AG08396 (cell line): ENCODE results near the gene SH3BP1.
A peak's percentile ranks its signal among the peaks of the same experiment; 100 is the strongest.
"Not testable (repeated sequence)": the region's sequence is repeated elsewhere in the genome, so short reads cannot be mapped to it uniquely, and the experiment has no call there.

Experiments used
- DNase-seq: peaks from one replicate; pipeline ENCODE4 v3.0.0; 2012; ENCODE audit warnings: low spot score, mixed read lengths

SH3BP1 gene

DNA sequence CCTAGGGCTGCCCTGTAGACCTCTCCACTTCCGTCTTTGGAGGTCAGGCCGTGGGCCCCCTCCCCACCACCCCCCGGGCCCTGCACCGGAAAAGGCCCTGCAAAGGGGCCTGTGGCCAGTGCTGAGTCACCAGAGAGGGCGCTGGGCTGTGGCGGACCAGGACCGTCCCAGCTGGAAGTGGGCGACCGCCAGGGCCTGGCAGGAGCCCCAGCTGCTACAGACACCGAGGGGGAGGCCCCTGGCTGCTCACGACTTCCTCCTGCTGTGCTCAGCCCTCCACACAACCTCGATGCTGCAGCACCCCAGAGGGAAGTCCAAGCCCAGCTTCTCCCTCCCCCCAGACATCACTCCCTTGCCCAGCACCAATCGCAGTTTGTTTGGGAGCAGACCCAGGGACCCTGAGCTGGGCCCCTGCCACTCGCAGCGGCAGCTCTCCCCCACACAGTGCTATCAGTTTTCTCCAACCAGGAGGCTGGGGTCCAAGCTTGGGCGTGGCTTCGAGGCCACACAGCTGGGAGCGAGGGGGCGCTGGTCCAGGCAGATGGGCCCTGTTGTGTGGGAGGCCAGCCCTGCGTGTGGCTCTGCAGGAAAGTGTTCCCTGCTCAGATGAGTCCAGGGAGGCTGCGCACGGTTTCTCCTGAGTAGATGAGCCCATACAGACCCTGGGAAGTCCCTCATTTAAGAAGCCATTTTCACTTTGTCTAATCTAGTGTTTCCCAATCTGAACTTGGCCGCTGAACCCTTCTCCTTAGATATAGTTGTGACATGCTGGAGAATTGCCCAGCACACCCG, 5.6 kb upstream of the SH3BP1 start:
- DNase-seq = peak; percentile 89

DNA sequence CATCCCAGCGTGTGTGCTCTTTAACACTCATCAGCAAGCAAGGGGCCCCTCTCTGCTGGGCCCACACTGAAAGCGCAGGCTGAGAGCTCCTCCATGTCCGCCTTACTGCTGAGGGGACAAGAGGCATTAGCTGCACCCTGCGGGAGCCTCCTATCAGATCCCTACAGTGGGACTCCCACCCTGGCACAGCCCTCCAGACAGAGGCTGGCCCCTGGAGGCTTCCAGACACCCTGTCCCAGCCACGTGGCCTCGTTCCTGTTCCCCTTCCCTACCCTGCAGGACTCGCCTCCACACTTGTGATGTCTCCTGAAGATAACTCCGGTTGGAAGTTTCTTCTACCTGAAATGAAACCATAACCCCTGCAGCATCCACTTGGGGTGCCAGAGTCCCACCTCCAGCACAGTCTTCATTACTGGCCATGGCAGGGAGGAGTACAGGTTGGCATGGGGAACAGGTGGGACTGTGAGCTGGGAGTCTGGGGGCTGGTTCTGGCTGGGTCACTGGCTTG, 5.0 kb upstream of the SH3BP1 start:
- no peak for DNase-seq

DNA sequence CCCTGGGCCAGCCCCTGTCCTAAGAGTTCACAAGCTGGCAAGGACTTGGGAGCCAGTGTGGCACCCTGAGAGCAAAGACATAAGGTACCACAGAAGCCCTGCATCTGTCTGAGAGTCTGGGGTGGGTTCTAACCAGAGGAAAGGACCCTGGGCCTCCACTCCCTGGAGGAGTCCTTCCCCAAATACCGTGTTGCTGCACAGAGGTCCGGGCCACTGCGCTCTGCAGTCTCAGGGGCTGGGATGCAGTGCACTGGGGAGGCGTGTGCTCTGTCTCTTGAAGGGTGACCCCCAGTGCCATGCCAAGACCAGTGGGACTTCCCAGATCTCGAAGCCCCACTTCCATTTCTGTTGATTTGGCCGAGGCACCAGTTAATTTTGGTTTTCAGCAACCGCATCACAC, 4.3 kb upstream of the SH3BP1 start:
- DNase-seq = no peak

DNA sequence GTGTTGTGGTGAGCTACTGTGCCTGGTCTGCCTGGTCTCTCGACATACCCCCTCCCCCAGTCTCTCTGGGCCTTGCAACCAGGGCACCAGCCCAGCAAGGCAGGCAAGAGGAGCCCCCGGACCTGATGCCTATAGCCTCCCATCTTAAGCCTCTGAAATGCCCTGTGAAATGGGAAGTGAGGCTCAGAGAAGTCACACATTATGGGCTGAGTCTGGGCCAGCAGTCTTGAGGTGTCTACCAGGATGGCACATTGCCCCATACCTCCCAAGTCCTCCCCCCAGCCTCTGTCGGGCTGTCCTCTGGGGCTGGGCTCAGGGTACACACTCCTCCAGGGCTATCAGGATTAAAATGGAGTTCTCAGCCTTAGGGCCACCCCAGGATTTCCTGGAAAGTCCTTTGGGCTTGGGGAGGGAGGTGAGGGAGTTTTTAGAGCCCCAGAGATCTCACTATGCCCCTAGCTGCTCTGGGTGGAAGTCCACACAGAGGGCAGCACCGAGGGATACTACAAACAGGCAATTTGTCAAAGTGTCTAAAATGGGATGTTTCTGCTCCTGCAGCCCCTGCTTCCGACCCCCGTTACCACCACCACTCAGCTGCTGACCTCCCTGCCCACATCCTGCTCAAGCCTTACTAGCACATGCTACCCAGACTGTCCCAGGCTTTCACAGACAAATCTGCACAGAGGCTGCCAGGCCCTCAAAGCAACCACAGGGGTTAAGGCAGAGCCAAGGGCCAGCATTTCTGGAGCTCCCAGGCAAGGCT, 3.1 kb upstream of the SH3BP1 start:
- peak; percentile 59 for DNase-seq

DNA sequence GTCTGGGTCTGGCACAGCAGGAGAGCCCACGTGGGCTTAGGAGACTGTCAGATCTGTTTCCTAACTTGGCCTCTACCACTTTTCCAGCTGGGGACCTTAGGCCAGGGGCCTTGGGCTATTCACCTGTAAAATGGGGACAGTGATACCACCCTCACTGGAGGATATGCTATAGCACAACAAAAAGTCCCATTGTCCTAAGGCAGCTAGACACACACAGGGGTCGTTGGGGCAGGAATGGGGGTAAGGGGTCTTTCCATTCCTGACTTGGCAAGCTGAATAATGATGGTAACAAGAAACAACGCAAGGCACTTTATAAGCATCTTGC, 2.6 kb upstream of the SH3BP1 start:
- DNase-seq = no peak

DNA sequence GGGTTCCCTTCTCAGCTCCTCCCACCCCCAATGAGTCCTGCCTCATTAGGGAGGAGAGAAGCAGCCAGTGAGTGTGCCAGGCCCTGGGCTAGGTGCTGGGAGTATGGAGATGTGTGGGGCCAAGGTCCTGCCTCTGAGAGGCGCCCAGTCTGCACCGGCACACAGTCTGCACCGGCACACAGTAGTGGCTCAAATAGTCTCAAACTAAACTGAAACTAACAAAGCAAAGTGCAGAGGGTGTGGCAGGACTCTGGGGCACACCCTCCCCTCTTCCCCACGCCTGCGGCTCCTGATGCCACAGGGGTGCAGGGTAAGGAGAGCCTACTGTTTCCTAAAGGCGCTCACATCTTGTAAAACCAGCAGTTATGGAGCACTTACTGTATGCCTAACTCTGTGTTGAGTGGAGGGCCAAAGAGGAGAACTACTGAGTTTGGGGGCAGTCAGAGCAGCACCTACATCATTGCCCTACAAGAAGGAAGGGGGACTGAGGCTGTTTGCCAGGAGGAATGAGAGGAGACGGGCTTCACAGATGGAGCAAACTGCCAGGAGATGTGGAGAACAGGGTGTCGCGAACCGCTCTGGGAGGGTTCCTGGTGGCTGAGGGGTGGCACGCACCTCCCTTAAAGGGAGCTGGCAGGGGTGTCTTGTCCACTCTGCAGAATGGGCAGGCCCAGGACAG, 939 bp upstream of the SH3BP1 start:
- no peak for DNase-seq

DNA sequence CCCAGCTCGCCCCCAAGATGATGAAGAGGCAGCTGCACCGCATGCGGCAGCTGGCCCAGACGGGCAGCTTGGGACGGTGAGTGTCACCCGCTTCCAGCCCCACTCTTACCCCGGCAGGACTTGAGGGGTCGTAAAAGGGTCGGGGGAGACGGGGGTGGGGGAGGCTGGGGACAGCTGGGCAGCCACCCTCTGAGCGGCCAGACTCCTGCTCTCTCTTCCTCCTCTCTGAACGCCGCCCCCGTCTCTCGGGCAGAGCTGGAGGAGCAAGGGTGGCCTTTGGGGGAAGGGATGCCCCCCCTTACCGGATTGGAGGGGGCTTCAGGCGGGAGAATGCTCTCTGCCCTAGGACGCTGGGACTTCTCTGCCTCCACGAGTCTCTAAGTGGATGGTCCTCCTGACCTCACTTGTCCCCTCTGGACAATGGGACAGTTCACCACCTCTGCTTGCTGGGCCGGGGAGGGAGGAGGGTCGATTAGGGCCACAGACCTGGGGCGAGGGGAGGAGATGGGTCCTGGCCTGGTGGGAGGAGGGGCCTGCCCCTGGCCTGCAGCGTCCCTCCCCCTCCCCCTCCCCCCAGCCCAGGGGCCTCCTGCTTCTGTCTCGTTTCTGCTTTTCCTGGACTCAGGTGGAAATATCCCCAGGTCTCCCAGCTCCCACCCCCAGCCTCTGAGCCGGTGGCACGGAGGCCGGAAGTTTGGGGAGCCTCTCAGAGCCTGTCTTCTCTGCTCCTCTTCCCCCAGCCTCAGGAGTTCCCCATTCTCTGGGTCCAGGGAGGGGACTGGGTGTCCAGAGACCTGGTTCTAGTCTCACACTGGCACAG, 512 bp downstream of the SH3BP1 start:
- no peak for DNase-seq

DNA sequence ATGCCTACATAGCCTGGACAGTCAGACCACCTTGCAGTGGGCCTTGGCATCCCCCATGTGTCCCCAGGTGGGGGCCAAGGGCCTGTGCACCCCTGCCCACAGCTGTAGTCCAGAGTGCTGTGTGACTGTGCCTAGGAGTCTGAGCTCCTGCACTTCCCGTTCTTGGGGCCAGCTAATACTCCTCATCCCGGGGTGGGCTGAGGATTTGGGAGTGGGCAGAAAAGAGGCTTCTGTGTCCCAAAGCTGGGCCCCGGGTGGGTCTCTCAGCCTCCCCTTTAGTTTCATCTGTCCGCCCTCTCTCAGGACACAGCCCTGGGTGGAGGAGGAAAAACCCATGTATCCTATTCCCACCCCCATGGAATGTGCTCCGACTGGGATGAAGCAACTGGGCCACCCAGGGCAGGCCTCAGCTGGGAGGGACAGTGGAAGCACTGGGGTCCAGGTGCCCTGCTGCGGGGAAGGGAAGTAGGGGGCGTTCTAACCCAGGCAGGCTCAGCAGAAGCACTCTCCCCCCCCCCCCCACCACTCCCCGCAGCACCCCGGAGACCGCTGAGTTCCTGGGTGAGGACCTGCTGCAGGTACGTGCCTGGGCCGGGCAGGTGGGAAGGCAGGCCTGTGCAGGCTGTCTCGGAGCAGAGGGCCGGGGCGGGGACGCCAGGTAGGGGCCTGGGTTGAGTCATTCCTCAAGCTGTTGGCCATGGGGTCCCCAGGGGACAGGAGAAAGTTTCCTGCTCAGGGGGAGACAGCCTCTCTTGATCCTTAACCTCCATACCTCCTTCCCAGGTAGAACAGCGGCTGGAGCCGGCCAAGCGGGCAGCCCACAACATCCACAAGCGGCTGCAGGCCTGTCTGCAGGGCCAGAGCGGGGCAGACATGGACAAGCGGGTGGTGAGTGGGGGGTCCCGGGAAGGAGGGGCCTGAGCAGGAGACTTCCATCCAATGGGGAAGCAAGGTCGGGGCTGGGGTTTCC, 1.4 kb downstream of the SH3BP1 start:
- no peak for DNase-seq

DNA sequence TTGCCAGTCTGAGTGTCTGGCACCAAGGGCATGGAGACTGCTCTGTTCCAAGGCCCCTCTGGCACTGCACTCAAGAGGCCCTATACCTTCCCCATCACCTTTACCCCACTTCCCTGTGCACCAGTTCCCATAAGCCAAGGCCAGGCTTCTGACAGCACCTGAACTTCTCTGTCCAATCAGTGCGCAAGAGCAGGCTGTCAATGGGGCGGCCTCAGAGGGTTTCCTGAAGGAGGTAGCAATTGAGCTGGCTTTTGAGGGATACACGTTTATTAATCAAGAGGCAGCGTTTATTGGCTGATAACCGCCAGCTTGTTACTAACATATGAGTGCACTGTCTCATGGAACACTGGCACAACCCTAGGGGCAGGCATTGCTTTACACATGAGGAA, 2.1 kb downstream of the SH3BP1 start:
- no peak for DNase-seq

DNA sequence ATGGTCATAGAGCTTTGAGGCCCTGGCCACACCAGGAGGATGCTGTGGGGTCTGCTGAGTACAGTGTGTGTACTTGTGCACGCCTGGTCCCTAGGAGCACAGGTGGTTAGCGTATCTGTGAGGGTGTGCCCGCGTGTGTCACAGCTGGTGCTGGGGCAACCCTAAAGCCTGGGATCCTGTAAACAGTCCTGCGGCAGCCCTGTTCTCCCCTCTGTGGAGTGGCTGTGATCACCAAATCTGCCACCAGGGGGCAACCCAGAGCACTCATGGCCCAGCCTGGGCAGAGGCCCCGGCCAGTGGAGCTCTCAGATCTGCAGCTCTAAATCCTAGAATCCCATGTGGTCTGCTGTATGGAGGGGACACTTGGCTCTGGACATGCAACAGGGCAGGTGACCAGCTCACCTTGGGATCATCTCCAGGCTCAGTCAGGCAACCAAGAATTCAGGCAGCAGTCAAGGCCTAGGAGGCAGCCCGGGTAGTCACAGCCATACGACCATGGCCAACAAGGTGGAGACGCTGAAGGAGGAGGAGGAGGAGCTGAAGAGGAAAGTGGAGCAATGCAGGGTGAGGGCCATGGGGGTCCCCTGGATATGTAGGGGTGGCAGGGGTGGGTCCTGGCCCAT, 3.9 kb downstream of the SH3BP1 start:
- DNase-seq = peak; percentile 91

DNA sequence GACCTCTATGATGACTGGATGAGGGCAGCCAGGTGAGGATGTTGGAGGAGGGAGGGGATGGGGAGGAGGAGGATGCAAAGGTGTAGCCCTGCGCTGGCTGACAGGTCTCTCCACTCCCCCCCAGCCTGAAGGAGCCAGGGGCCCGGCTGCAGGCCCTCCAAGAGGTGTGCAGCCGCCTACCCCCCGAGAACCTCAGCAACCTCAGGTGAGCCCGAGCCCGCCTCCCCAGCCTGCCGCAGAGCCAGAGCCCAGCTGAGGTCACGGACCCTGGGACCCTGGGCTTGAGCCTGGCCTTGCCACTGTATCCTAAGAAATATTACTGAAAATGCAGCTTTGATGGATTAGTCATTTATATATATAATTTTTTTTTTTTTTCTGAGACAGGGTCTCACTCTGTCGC, 7.8 kb downstream of the SH3BP1 start:
- no peak for DNase-seq

DNA sequence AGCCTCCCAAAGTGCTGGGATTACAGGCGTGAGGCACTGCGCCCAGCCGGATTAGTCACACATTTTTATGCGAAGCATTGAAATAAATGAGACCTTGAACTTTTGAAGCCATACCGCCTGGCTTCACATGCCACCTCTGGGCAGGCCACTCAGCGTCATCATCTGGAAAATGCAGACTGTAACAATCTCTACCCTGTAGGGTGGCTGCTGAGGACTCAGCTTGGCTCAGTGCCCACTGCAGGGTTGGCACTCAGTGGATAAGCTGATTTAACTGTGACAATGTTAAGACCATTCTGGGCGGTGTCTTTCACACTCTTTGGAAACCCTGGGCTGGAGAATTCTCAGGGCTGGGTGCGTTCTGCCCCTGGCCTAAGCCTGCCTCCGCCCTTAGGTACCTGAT, 8.5 kb downstream of the SH3BP1 start:
- no peak for DNase-seq

DNA sequence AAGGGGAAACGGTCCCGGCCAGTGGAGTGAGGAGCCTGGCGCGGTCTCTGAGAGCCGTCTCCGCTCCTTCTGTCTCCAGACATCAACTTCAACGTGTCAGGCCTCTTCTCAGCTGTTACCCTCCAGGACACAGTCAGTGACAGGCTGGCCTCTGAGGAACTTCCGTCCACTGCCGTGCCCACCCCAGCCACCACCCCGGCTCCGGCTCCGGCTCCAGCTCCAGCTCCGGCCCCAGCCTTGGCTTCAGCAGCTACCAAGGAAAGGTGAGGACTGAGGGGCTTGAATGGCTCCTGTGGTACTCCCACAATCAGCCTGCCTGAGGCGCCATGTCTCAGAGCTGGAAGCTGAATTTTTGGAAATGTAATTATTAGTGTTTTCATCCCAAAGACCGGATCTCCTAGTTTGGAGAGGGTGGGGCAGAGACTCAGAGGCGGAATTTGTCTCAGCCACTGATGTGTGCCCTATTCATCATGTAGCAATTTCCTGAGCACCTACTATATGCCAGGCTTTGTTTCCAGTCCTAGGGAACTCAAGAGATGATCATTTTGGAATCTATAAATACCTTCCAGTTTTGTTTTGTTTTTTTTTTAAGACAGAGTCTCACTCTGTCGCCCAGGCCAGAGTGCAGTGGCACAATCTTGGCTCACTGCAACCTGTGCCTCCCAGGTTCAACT, 11.1 kb downstream of the SH3BP1 start:
- DNase-seq = no peak

DNA sequence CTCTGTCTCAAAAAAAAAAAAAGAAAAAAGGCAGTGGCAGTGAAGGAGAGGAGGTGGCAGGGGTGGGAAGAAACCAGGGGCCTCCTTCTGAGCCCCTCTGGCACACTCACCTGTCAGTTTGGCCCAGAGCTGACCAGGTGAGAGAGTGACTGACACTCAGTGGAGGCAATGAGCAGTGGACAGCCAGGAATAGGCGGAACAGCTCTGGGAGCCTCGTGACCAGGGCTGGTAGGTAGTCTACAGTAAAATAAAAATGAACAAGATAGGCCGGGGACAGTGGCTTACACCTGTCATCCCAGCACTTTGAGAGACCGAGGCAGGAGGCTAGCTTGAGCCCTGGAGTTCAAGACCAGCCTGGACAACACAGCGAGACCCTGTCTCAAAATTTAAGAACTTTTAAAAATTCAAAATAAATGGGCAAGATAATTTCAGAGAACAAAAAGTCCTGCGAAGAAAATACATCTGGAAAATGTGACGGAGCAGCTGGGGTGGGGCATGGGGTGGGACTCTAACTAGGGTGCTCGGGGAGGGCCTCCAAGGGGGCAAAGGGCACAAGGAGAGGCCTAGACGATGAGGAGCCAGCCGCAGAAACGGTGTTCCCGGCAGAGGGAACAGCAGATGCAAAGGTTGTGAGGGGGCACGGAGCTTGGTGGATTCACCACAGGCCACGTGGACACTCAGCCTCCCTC, 15.2 kb downstream of the SH3BP1 start:
- no peak for DNase-seq

DNA sequence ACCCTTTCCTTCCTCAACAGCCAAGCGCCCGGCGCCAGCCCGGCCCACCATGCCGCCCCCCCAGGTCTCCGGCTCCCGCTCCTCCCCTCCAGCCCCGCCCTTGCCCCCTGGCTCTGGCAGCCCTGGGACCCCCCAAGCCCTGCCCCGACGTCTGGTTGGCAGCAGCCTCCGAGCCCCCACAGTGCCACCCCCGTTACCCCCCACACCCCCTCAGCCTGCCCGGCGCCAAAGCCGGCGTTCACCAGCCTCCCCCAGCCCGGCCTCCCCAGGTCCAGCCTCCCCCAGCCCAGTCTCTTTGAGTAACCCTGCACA, 15.7 kb downstream of the SH3BP1 start:
- no peak for DNase-seq

DNA sequence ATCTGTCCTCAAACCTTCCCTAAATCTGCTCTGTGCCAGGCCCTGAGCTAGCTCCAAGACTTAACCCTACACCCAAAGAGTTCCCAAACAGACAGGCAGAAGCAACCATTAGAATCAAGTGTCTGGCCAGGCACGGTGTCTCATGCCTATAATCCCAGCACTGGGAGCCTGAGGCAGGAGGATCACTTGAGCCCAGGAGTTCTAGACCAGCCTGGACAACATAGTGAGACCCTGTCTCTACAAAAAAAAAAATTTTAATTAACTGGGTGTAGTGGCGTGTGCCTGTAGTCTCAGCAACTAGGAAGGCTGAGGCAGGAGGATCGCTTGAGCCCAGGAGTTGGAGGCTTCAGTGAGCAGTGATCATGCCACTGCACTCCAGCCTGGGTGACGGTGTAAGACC, 17.1 kb downstream of the SH3BP1 start:
- DNase-seq = not testable (repeated sequence)

DNA sequence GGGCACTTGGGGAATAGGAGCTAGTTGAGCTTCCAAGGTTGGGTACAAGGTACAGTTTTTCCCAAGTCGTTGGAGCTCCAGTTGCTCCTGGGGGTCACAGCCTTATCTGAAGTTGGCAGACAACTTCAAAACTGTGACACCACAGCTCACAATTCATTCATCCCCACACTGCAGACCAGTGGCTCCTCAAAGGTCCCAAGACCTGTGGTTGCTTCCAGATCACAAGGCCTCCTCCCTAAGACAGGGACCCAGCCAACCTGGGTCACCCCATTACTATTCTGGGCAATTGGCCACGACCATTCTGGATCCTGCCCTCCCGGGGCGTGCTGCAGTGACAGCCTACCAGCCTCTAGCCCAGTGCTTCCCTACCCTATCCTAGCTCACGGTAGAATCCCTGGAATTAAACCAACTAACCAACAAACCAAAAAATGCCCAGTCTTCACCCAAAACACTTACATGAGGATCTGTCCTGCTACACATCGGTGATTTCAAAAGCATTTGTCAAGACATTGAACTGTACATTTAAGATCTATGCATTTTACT, 18.2 kb downstream of the SH3BP1 start:
- peak; percentile 58 for DNase-seq

DNA sequence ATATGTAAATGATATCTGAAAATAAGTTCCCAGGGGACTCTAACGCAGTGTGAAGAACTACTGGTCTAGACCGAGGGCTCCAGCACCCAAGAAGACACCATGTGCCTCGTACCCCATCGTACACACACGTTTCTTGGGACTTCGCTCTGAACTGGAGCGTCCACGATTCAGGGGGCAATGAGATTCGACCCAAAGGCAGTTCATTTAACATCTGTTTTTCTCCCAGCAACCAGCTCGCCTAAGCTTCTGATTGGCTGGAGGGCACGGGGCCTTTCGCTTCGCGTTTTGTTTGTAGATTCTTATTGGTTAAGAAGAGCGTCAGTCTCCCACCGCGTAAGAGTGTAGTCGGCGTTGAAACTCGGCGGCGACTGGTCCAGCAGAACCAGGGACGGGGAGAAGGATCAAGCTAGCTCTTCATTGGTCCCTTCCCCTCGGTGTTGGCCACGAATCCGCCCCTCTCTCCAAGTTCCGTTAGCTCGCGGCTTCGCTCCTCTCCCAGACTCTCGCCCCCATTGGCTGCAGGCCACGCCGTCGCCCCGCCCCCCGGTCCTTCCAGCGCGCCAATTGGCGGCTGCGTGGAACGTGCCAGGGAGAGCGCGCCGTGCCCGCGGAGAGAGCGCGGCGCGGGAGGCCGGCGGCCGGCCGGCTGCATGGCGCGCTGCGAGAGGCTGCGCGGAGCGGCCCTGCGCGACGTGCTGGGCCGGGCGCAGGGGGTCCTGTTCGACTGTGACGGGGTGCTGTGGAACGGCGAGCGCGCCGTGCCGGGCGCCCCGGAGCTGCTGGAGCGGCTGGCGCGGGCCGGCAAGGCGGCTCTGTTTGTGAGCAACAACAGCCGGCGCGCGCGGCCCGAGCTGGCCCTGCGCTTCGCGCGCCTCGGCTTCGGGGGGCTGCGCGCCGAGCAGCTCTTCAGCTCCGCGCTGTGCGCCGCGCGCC, 18.9 kb downstream of the SH3BP1 start, which contains the start of gene PDXP:
Gene PDXP, plus strand, starts transcription at position 591 of the 933 bp plus-strand sequence. Its CDS starts 60 bp downstream, at position 651.
- DNase-seq = peak; percentile 100
